GM12875 (cell line): ENCODE data around the gene CARM1.

Source experiments
- H3K4me3 ChIP-seq: one replicate; pipeline ENCODE4 v1.5.1; 2011; ENCODE audit warnings: low read depth, low read length, control low read depth
- TF ChIP-seq, protein P1 (sequence below): IDR thresholded peaks from 2 replicates; pipeline ENCODE4 v1.5.1; 2011; ENCODE audit warnings: low read depth, mild to moderate bottlenecking, control low read depth, inconsistent platforms, low read length, moderate library complexity, borderline replicate concordance; ENCODE audit not compliant: insufficient read depth

The CARM1 gene

DNA sequence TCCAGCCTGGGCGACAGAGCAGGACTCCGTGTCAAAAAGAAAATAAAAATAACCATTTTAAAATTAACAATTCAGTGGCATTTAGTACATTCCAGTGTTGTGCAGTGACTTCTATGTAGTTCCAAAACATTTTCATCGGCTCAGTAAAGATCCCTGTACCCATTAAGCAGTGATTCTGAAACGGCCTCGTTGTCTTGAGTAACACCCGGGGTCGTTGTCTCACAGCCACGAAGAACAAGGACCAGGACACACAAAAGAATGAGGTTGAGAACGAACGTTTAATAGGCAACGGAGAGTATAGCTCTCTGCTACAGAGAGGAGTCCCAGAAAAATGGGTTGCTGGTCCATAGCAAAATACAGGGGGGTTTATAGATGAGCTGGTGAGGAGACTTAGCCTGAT lies 33.0 kb upstream of the CARM1 start:
- TF ChIP-seq, protein P1, sequence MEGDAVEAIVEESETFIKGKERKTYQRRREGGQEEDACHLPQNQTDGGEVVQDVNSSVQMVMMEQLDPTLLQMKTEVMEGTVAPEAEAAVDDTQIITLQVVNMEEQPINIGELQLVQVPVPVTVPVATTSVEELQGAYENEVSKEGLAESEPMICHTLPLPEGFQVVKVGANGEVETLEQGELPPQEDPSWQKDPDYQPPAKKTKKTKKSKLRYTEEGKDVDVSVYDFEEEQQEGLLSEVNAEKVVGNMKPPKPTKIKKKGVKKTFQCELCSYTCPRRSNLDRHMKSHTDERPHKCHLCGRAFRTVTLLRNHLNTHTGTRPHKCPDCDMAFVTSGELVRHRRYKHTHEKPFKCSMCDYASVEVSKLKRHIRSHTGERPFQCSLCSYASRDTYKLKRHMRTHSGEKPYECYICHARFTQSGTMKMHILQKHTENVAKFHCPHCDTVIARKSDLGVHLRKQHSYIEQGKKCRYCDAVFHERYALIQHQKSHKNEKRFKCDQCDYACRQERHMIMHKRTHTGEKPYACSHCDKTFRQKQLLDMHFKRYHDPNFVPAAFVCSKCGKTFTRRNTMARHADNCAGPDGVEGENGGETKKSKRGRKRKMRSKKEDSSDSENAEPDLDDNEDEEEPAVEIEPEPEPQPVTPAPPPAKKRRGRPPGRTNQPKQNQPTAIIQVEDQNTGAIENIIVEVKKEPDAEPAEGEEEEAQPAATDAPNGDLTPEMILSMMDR = no peak

DNA sequence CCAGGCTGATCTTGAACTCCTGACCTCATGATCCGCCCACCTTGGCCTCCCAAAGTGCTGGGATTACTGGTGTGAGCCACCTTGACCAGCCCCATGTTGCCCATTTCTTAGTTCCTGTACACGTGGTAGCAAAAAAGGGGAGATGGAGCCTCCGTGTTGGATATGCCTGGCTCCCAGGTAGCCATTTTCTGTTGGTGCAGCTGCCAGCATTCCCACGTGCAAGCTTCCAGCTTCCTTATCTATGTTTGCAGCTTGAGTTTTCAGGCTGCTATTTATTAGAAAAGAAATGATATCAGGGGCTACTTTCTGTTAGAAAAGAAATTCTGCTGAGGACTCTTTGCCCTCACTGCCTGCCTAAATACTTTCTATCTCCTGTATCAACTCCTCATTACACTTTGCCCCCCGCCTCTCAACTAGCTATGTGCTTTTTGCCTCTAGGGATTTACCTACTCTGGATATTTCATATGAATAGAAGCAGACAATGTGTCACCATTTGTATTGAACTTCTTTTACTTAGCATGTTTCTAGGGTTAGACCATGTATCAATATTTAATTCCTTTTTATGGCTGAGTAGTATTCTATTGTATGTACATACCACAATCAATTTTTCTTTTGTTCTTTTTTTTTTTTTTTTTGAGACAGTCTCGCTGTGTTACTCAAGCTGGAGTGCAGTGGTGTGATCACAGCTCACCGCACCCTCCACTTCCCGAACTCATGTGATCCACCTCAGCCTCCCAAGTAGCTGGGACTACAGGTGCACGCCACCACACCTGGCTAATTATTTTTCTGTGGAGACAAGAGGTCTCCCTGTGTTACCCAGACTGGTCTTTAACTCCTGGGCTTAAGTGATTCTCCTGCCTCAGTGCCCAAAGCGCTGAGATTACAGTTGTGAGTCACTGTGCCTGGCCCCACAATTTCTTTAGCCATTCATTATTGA lies 32.0 kb upstream of the CARM1 start:
- no peak overlapping the region for H3K4me3 ChIP-seq
- TF ChIP-seq, protein P1 = no peak

More for the DNA sequence above, 33.0 kb upstream of the CARM1 start:
- H3K4me3 ChIP-seq = no peak overlapping the region

DNA sequence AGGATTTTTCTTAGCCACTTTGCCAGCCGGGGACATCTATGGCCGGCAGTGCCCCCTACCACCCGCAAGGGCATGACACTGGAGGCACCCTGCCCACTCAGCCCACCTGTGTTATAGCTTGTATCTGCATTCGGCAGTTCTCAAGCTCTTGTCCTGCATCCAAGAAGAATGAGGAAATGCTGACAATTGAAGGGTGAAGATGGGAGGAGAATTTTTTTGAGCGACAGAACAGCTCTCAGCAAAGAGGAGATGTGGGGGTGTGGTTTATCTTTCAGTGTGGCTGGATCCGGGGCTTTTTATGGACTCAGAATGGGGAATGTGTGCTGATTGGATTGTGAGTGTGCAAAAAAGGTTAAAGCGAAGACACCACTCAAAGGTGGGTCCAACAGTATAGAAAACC lies 28.6 kb upstream of the CARM1 start:
- TF ChIP-seq, protein P1 = no peak
- H3K4me3 ChIP-seq = no peak overlapping the region

DNA sequence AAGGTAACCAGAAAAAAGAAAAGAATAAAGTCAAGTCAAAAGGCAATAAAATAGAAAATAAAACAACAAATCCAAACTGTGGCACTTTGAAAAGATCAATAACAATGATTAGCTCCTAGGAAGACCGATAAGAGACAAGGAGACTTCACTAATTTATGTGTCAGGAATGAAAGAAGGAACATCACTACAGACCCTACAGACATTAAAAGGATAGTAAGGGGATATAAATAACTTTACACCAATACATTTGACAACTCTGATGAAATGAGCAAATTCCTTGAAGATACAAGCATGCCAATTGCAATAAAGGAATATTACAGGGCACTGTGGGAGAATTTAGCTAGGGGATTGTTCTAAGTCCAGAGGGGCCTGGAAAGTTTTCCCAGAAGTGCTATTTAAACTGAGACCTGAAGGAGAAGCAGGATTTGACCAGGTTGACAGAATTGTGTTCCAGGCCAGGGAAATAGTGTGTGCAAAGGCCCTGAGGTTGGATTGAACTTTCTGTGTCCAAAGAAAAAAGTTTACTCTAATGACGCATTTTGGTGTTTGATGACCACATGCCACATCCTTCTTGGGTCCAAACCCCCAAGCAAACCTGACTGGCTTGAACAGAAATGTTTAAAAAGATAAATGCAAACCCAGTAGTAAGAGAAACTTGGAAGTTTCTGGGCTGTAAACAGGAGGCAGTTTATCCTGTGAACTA lies 24.7 kb upstream of the CARM1 start:
- no peak overlapping the region for H3K4me3 ChIP-seq
- TF ChIP-seq, protein P1 = no peak

DNA sequence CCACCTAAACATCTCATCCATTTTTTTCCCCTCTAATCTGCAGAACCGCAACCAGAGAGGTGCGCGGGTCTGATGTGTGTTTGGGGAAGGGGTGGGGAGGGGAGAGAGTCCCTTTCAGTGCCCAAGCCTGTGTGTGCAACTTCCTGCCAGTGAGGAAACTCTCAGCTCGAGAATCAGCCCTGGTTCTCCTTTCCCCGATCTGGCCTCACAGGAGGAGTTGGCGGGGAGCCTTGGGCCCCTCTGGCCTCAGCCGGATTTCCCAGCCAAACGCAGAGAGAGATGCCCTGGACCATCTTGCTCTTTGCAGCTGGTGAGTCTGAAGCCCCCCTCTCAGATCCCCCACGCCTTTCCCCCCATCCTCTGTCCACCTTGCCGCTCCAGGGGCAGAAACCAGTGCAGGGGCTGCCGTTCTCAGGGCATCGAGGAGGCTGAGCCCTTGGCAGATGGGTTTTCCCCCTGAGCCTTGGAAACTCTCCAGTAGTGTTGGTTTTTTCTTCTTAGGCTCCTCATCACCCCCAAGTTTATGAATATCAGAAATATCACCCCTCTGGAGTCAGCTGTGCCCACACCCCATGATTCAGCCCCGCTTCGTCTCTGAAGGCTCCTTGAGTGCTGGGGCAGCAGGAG lies 23.0 kb upstream of the CARM1 start, which contains the start of gene C19orf38:
Gene C19orf38, plus strand, starts transcription at position 186 of the 627 bp plus-strand sequence. Its CDS starts 94 bp downstream, at position 280.
- TF ChIP-seq, protein P1 = no peak
- H3K4me3 ChIP-seq = peak within 1 kb of the TSS; percentile 41

DNA sequence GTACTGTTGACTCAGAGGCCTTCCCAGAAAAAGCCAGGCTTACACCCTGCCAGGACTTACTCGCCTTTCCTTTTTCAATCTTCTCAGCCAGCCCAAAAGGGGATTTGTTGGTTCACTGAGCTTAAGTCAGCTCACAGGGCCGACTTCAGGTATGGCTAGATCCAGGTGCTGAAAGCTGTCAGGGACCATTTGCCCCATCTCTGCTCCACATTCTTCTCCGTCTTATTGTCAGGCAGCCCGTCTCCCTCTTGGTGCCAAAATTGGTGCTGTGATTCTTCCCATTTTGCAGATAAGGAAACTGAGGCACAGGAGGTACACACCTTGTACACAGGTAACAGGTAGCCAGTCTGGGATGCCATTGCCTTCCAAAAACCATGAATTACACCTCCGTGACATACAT lies 20.7 kb upstream of the CARM1 start:
- H3K4me3 ChIP-seq = no peak overlapping the region
- TF ChIP-seq, protein P1 = no peak
